Fibroblast of the aortic adventitia (primary cell): Measurements from ENCODE around the gene KLK2. TPM values are rescaled to one million over a fixed set of nuclear protein-coding genes. Genes with fewer than 3 reads are reported as not detected.

ENCODE experiments used
- DNase-seq: peaks from one replicate; pipeline ENCODE4 v3.0.0-alpha.2; 2010; ENCODE audit warnings: low read depth
- H3K4me3 ChIP-seq: 2 replicates; pipeline ENCODE4 v1.5.1; 2011; ENCODE audit warnings: low read depth, mild to moderate bottlenecking, control low read depth, low read length, moderate library complexity
- CTCF ChIP-seq: IDR thresholded peaks from 2 replicates; pipeline ENCODE4 v1.5.1; 2011; ENCODE audit warnings: mild to moderate bottlenecking, low read length, control low read depth, inconsistent platforms; ENCODE audit not compliant: insufficient read depth
- total RNA-seq: library from RNA; depleted of rRNA; stranded (reverse); fragments of >200 nt; gene quantifications from 2 replicates; pipeline ENCODE4 v1.2.3, GENCODE V29; 2012; ENCODE audit warnings: low replicate concordance

Gene KLK2
- total RNA-seq, 1 donor: not detected

GRCh38 chr19:50921426-50922316, 48.4 kb downstream of the KLK2 start:
- DNase-seq: peak; percentile 42
- no peak for TF ChIP-seq CTCF
- no peak overlapping the region for H3K4me3 ChIP-seq

GRCh38 chr19:50922317-50922853, 49.1 kb downstream of the KLK2 start:
- TF ChIP-seq CTCF: peak; percentile 90
- no peak overlapping the region for H3K4me3 ChIP-seq
- peak; percentile 77 for DNase-seq

GRCh38 chr19:50924586-50924985, 51.3 kb downstream of the KLK2 start:
- no peak overlapping the region for H3K4me3 ChIP-seq
- DNase-seq: no peak

GRCh38 chr19:50925734-50926133, 52.5 kb downstream of the KLK2 start:
- no peak for TF ChIP-seq CTCF
- peak; percentile 16 for DNase-seq

More at GRCh38 chr19:50924586-50924985, 51.3 kb downstream of the KLK2 start:
- TF ChIP-seq CTCF: no peak

GRCh38 chr19:50926144-50926543, 52.9 kb downstream of the KLK2 start:
- no peak overlapping the region for H3K4me3 ChIP-seq
- no peak for TF ChIP-seq CTCF
- no peak for DNase-seq

More at GRCh38 chr19:50925734-50926133, 52.5 kb downstream of the KLK2 start:
- H3K4me3 ChIP-seq: no peak overlapping the region

- TF ChIP-seq CTCF: no peak
- H3K4me3 ChIP-seq: no peak overlapping the region
- no peak for DNase-seq
These were observed 55.6 kb downstream of the KLK2 start for GRCh38 chr19:50928831-50929230.

Other genes with a start within 250 kb of the KLK2 start
- 0.09 TPM in 1 of 2 replicates, not detected in the other for gene SYT3, start 233.6 kb upstream of the KLK2 start, total RNA-seq
- not detected in 2 replicates for gene C19orf81, start 224.0 kb upstream of the KLK2 start, total RNA-seq
- gene SHANK1, start 153.6 kb upstream of the KLK2 start, total RNA-seq: 2.6 and 4.2 TPM in 2 replicates
- gene CLEC11A, start 150.1 kb upstream of the KLK2 start, total RNA-seq: 21.8 and 71.8 TPM in 2 replicates
- not detected in 2 replicates for gene GPR32, start 103.0 kb upstream of the KLK2 start, total RNA-seq
- not detected in 2 replicates for gene ACP4, start 83.0 kb upstream of the KLK2 start, total RNA-seq
- not detected in 2 replicates for gene KLK1, start 49.7 kb upstream of the KLK2 start, total RNA-seq
- not detected in 2 replicates for gene KLK15, start 39.9 kb upstream of the KLK2 start, total RNA-seq
- not detected in 2 replicates for gene KLK3, start 18.5 kb upstream of the KLK2 start, total RNA-seq
- not detected in 2 replicates for gene KLK4, start 38.0 kb downstream of the KLK2 start, total RNA-seq
- gene KLK5, start 79.6 kb downstream of the KLK2 start, total RNA-seq: 0.99 TPM in 1 of 2 replicates, not detected in the other
- gene KLK6, start 96.2 kb downstream of the KLK2 start, total RNA-seq: not detected in 2 replicates
- gene KLK7, start 110.5 kb downstream of the KLK2 start, total RNA-seq: 0.18 TPM in 1 of 2 replicates, not detected in the other
- not detected in 2 replicates for gene KLK8, start 128.2 kb downstream of the KLK2 start, total RNA-seq
- gene KLK10, start 146.3 kb downstream of the KLK2 start, total RNA-seq: 0.27 TPM in 1 of 2 replicates, not detected in the other
- gene KLK11, start 153.2 kb downstream of the KLK2 start, total RNA-seq: not detected in 2 replicates
- not detected in 2 replicates for gene KLK12, start 161.6 kb downstream of the KLK2 start, total RNA-seq
- not detected in 2 replicates for gene KLK13, start 191.7 kb downstream of the KLK2 start, total RNA-seq
- gene KLK14, start 209.4 kb downstream of the KLK2 start, total RNA-seq: not detected in 2 replicates
- gene CTU1, start 235.0 kb downstream of the KLK2 start, total RNA-seq: 3.2 and 6.4 TPM in 2 replicates